ENCODE data around the gene NQO2.
A peak's percentile ranks its signal among the peaks of the same experiment; 100 is the strongest.
"Not testable (repeated sequence)": the region's sequence is repeated elsewhere in the genome, so short reads cannot be mapped to it uniquely, and the experiment has no call there.

Gene NQO2

DNA sequence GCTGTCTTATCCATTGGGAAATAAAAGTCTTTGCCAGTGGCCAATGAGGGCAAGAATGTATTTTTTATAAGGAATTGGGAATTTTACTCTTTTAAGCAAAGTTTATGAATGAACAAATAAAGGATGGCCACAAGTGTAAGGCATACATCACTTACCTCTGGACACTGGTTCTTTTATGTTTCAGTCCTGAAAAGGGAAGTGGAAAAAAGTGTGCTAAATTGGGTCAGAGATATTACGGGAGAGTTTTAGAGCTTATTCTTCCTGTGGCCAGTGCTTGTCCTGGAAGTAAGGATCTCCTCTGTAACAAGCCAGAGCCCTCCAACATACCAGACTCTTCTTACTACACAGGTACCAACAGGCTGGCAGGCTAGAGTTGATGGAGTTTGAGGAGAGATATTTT lies 46.1 kb downstream of the NQO2 start:
- DNase-seq, result no peak

DNA sequence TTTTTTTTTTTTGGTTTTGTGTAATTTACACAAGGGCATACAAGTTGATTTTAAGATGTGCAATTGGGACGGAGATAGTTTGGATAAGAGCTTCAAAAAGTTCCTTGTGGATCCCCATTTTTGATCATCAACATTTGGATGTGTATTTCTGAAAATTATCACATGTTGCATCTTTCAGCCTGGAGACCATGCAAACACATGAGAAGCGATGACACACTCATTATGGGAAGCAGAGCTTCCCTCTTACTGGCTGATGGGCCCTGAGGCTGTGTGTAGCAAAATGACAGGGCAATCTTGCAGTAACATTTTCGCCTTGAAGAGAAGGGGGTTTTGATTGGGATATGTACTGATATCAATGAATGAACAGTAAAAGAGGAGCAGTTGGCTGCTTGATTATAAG lies 46.6 kb downstream of the NQO2 start:
- no peak for DNase-seq

GRCh38 chr6:3048009-3048408 lies 48.3 kb downstream of the NQO2 start:
- not testable (repeated sequence) for DNase-seq

- no peak for DNase-seq
Measured at GRCh38 chr6:3052481-3053230, 53.0 kb downstream of the NQO2 start.

- no peak for DNase-seq
Measured at GRCh38 chr6:3053231-3053508, 53.5 kb downstream of the NQO2 start.

DNA sequence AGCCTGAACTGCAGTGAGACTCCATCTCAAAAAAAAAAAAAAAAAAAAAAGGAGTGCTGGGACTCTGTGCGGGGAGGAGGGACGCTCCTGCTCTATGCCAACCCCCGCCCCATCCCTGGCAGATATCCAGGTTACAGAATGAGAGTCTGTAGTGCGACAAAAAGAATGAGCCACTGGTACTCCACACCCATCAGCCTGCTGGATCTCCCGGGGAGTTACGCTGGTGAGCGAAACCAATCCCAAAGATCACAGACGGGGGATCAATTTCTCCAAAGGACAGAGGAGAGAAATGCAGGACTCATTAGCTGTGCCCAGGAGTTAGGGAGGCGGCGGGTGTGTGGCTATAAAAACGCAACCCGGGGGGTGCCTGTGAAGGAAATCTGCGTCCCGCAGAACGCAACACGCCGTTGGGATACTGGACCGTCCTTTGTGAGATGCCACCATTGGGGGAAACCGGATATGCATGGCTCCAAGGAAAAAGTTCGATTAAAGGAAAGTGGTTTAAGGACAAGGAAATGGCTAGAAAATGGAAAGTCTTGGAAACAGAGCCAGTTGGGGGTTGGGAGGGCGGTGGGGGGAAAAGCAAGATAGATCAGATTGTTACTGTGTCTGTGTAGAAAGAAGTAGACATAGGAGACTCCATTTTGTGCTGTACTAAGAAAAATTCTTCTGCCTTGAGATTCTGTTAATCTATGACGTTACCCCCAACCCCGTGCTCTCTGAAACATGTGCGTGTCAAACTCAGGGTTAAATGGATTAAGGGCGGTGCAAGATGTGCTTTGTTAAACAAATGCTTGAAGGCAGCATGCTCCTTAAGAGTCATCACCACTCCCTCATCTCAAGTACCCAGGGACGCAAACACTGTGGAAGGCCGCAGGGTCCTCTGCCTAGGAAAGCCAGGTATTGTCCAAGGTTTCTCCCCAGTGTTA lies 54.8 kb downstream of the NQO2 start:
- DNase-seq, result not testable (repeated sequence)

DNA sequence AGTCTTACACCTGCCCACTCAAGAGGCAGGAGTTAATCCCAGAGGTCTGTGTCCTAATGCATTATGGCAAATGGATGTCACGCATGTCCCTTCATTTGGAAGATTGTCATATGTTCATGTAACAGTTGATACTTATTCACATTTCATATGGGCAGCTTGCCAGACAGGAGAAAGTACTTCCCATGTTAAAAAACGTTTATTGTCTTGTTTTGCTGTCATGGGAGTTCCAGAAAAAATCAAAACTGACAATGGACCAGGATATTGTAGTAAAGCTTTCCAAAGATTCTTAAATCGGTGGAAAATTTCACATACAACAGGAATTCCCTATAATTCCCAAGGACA lies 55.4 kb downstream of the NQO2 start:
- not testable (repeated sequence) for DNase-seq

- no peak for DNase-seq
Measured at GRCh38 chr6:3057063-3057770, 57.5 kb downstream of the NQO2 start.

GRCh38 chr6:3058957-3059356 lies 59.3 kb downstream of the NQO2 start:
- no peak for DNase-seq

GRCh38 chr6:3060092-3060491 lies 60.4 kb downstream of the NQO2 start:
- DNase-seq, result not testable (repeated sequence)

GRCh38 chr6:3061501-3061941 lies 61.8 kb downstream of the NQO2 start:
- peak in 1 of 2 experiments; percentile 41 for DNase-seq

DNA sequence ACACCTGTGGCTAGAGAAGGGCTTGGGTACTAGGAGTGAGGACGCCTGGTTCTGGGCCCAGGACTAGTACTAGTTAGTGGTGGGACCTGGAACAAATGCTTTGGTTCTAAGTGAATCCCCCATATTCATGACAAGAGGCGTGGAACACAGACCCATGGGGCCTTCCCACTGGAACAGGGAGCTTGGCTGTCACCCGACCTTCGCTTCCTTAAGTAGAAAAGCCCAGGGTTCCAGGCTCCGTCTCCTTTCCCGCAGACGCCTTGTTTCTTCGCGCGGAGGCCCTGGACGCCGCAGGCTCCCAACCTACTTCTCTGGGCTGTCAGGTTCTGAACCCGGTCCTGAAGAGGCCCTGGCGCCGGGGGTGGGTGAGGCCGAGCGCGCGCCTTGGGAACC lies 63.6 kb downstream of the NQO2 start:
- DNase-seq, result not testable (repeated sequence)

GRCh38 chr6:3063733-3064700 lies 64.3 kb downstream of the NQO2 start:
- DNase-seq, result peak; percentile 84 to 94

GRCh38 chr6:3068329-3069214 lies 68.9 kb downstream of the NQO2 start, which contains the start of gene RIPK1:
Gene RIPK1 (plus strand): TSS chr6:3068494. CDS start chr6:3076824, 8,330 bp downstream.
- peak; percentile 76 to 91 for DNase-seq
